WERI-Rb-1 (cell line): ENCODE measurements around the gene INTS1.
A peak's percentile ranks its signal among the peaks of the same experiment; 100 is the strongest.

Experiments used
- DNase-seq: peaks from one replicate; pipeline ENCODE4 v3.0.0-alpha.2; 2020
- H3K27ac ChIP-seq: fragments of 250-450 bp; sonication (Bioruptor Pico); 2 replicates; pipeline ENCODE4 v1.5.1; 2020; ENCODE audit warnings: mild to moderate bottlenecking, moderate library complexity
- H3K27me3 ChIP-seq: fragments of 250-450 bp; sonication (Bioruptor Pico); 2 replicates; pipeline ENCODE4 v1.5.1; 2021; ENCODE audit warnings: mild to moderate bottlenecking, low read depth, moderate library complexity; ENCODE audit not compliant: insufficient read depth, severe bottlenecking
- H3K36me3 ChIP-seq: fragments of 250-450 bp; sonication (Bioruptor Pico); 2 replicates; pipeline ENCODE4 v1.5.1; 2020; ENCODE audit warnings: mild to moderate bottlenecking, moderate library complexity
- H3K4me3 ChIP-seq: 2 replicates; pipeline ENCODE4 v1.5.1; 2011; ENCODE audit warnings: low read depth, mild to moderate bottlenecking, control low read depth, low read length
- H3K9me3 ChIP-seq: fragments of 250-450 bp; sonication (Bioruptor Pico); 2 replicates; pipeline ENCODE4 v1.5.1; 2021; ENCODE audit warnings: mild to moderate bottlenecking, moderate library complexity; ENCODE audit not compliant: severe bottlenecking
- CTCF ChIP-seq: IDR thresholded peaks from 2 replicates; pipeline ENCODE4 v1.5.1; 2011; ENCODE audit warnings: low read depth, mild to moderate bottlenecking, control low read depth, inconsistent platforms, low read length

INTS1 gene

DNA sequence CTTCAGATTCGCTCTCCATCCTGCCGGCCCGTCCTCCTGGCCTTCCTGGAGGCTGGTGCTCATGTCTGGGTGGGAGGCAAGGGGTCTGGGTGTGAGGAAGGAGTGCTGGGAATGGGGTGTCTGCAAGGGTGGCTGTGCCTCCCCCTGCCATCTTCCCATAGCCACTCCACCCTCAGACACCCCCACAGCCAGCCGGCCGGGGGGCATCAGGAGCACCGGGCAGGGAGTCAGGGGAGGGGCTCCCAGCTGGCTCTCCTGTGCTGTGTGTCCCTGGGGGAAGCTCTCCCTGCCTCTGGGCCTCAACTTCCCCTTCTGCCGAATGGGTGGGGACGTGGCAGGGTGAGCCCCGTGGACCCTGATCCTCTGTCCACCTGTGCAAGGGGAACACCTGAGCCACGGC is 63.6 kb downstream of the INTS1 start:
- TF ChIP-seq CTCF: no peak
- Histone ChIP-seq H3K4me3 (no peak overlapping the region), H3K36me3 (no peaks in the 10 kb centered on the region), H3K9me3 (no peaks in the 10 kb centered on the region), H3K27ac (no peak overlapping the region), H3K27me3 (no peaks in the 10 kb centered on the region)
- DNase-seq: no peak

DNA sequence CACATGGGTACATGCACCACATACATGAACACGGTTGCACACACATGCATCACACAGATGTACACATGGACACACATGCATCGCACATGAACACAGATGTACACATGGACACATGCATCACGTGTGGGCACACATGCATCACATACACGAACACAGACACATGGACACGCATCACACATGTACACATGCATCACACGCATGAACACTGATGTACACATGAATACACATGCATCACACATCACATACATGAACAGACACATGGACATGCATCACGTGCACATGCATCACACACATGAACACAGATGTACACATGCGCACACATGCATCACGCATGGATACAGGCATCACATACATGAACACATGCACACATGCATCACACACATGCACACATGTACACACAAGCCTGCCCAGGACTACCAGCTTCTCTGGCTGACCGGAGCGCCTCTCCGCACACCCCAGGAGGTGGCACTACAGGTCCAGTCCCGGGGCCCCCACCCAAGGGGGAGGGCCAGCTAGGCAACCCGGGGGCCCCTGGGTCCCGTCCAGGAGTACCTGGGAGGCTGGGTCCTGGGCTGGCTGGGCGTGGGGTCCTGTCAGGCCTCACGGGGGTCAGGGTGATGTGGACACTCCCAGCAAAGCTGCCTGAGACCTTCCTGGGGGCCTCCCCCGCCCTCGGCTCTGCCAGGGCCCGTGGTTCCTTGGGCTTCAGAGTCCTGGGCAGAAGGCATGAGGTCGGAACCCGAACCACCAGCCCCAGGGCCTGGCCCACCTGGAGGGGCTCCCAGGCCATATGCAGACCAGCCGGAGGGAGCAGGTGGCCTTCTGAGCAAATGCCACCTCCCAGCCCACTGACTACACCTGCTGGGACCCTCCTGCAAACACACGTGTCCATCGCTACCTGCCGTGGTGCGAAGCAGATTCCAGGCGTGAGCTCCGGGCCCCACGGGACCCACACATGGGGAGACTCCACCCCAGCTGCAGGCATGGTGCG is 64.5 kb downstream of the INTS1 start:
- no peaks in the 10 kb centered on the region for H3K9me3 ChIP-seq
- no peak overlapping the region for H3K27ac ChIP-seq
- no peak overlapping the region for H3K4me3 ChIP-seq
- no peaks in the 10 kb centered on the region for H3K36me3 ChIP-seq
- no peak for DNase-seq
- peak; percentile 41; the same call in 1 of the 2 replicates for TF ChIP-seq CTCF
- H3K27me3 ChIP-seq: no peaks in the 10 kb centered on the region

GRCh38 chr7:1438821-1439220 is 65.4 kb downstream of the INTS1 start:
- H3K9me3 ChIP-seq: no peaks in the 10 kb centered on the region
- H3K4me3 ChIP-seq: no peak overlapping the region
- no peaks in the 10 kb centered on the region for H3K36me3 ChIP-seq
- no peak for DNase-seq
- H3K27ac ChIP-seq: no peak overlapping the region
- no peaks in the 10 kb centered on the region for H3K27me3 ChIP-seq
- no peak for TF ChIP-seq CTCF

DNA sequence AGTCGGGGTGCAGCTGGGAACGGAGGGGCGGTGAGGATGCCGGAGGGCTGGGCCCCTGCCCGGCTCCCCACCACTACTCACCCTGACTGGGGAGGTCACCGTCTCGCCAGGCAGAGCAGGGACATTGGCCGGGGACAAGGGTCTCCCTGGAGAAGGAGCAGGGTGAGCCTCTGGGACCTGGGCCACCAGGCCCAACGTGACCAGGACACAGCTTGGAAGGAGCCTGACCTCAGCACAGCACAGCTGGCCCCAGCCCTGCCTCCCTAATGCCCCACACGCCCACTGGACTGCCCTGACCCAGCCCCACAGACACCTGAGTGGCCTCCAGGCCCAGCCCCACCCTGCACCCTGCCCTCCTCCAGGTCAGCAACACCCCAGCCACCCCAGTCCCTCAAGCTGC is 66.0 kb downstream of the INTS1 start:
- no peaks in the 10 kb centered on the region for H3K36me3 ChIP-seq

DNA sequence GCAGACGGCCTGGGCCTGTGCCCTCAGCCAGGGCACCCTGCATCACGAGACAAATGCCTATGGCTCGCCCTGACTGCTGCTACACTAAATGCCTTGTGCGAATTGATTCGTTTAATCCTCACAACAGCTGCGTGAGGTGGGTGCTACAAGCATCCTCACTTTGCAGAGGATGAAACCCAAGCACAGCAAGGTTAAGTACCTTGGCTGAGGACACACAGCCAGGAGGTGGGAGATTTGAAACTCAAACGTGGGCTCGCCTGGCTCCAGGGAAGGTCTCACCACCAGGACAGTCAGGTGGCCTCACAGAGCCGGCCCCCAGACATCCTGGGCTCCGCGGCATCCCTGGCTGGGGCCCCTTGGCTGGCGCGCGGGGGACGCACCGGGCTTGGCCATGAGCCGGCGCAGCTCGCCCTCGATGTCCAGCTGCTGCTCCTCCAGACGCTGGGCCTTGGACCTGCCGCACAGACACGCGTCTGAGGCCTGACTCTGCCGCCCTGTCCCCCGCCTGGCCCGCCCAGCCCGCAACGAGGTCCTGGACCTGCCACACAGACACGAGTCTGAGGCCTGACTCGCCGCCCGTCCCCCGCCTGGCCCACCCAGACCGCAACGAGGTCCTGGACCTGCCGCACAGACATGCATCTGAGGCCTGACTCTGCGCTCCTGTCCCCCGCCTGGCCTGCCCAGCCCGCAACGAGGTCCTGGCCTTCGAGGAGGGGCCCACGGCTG is 66.9 kb downstream of the INTS1 start:
- TF ChIP-seq CTCF: no peak
- no peak for DNase-seq
- Histone ChIP-seq H3K4me3 (no peak overlapping the region), H3K27ac (no peak overlapping the region), H3K36me3 (no peaks in the 10 kb centered on the region), H3K27me3 (no peaks in the 10 kb centered on the region), H3K9me3 (no peaks in the 10 kb centered on the region)

More for the DNA sequence above, 66.0 kb downstream of the INTS1 start:
- Histone ChIP-seq H3K4me3 (no peak overlapping the region), H3K27me3 (no peaks in the 10 kb centered on the region), H3K9me3 (no peaks in the 10 kb centered on the region), H3K27ac (no peak overlapping the region)
- TF ChIP-seq CTCF: no peak
- DNase-seq: no peak
